DND-41 (cell line): ENCODE measurements around the gene NHERF2.

Experiments used
- ATAC-seq: fragments of 200-7000 bp; cut with Tn5 transposase; 3 replicates; pipeline ENCODE4 v1.9.1; 2021; ENCODE audit warnings: low read depth; ENCODE audit not compliant: insufficient read depth
- DNase-seq: peaks from one replicate; pipeline ENCODE4 v3.0.0-alpha.2; 2020
- H2AFZ ChIP-seq: 2 replicates; pipeline ENCODE4 v1.6.0; 2012; ENCODE audit warnings: low read depth, low read length
- H3K27ac ChIP-seq: 2 replicates; pipeline ENCODE4 v1.5.1; 2012; ENCODE audit warnings: low read length, inconsistent platforms
- H3K27me3 ChIP-seq: fragments of 200-600 bp; sonication (generic); 2 replicates; pipeline ENCODE4 v1.6.0; 2012; ENCODE audit warnings: low read length, mild to moderate bottlenecking, inconsistent platforms; ENCODE audit not compliant: insufficient read depth, poor library complexity
- H3K36me3 ChIP-seq: 2 replicates; pipeline ENCODE4 v1.5.1; 2012; ENCODE audit warnings: low read length, inconsistent platforms; ENCODE audit not compliant: insufficient read depth
- H3K4me1 ChIP-seq: 2 replicates; pipeline ENCODE4 v1.5.1; 2012; ENCODE audit warnings: mild to moderate bottlenecking, low read length; ENCODE audit not compliant: insufficient read depth
- H3K4me2 ChIP-seq: 2 replicates; pipeline ENCODE4 v1.6.0; 2012; ENCODE audit warnings: mild to moderate bottlenecking, moderate library complexity, low read length, inconsistent platforms; ENCODE audit not compliant: insufficient read depth
- H3K4me3 ChIP-seq, 2 experiments: fragments of 200-600 bp in 1 of 2; shearing (Covaris generic) in 1 of 2; 2 replicates each; pipeline ENCODE4 v1.5.1; 2012 to 2016; ENCODE audit warnings: inconsistent platforms in 2 of 2, low read length in 2 of 2, mild to moderate bottlenecking in 2 of 2, low read depth in 1 of 2, moderate library complexity in 1 of 2
- H3K79me2 ChIP-seq: 2 replicates; pipeline ENCODE4 v1.6.0; 2012; ENCODE audit warnings: low read length, inconsistent platforms; ENCODE audit not compliant: insufficient read depth
- H3K9ac ChIP-seq: 2 replicates; pipeline ENCODE4 v1.6.0; 2012; ENCODE audit warnings: low read depth, mild to moderate bottlenecking, inconsistent platforms, low read length, moderate library complexity
- H3K9me3 ChIP-seq: 2 replicates; pipeline ENCODE4 v1.5.1; 2012; ENCODE audit warnings: low read length, moderate library complexity, mild to moderate bottlenecking, inconsistent platforms; ENCODE audit not compliant: insufficient read depth, severe bottlenecking
- H4K20me1 ChIP-seq: 2 replicates; pipeline ENCODE4 v1.6.0; 2012; ENCODE audit warnings: low read length; ENCODE audit not compliant: insufficient read depth
- EZH2 ChIP-seq: IDR thresholded peaks from 3 replicates; pipeline ENCODE4 v1.6.1; 2012; ENCODE audit warnings: borderline replicate concordance, low read depth, mild to moderate bottlenecking, moderate library complexity, low read length, inconsistent platforms; ENCODE audit not compliant: severe bottlenecking
- TF ChIP-seq, protein P1 (sequence below): IDR thresholded peaks from 2 replicates; pipeline ENCODE4 v1.5.1; 2012; ENCODE audit warnings: borderline replicate concordance, low read length, moderate library complexity, mild to moderate bottlenecking; ENCODE audit not compliant: poor library complexity, severe bottlenecking; ENCODE audit errors: extremely low read depth

Gene NHERF2

GRCh38 chr16:2037647-2038381, 11.1 kb downstream of the NHERF2 start:
- H3K4me1 ChIP-seq: no peaks in the 10 kb centered on the region
- ATAC-seq: no peak
- H4K20me1 ChIP-seq: no peaks in the 10 kb centered on the region
- H3K79me2 ChIP-seq: no peaks in the 10 kb centered on the region
- no peak overlapping the region for H3K4me3 ChIP-seq
- no peaks in the 10 kb centered on the region for H3K9me3 ChIP-seq
- TF ChIP-seq EZH2: no peak
- TF ChIP-seq, protein P1, sequence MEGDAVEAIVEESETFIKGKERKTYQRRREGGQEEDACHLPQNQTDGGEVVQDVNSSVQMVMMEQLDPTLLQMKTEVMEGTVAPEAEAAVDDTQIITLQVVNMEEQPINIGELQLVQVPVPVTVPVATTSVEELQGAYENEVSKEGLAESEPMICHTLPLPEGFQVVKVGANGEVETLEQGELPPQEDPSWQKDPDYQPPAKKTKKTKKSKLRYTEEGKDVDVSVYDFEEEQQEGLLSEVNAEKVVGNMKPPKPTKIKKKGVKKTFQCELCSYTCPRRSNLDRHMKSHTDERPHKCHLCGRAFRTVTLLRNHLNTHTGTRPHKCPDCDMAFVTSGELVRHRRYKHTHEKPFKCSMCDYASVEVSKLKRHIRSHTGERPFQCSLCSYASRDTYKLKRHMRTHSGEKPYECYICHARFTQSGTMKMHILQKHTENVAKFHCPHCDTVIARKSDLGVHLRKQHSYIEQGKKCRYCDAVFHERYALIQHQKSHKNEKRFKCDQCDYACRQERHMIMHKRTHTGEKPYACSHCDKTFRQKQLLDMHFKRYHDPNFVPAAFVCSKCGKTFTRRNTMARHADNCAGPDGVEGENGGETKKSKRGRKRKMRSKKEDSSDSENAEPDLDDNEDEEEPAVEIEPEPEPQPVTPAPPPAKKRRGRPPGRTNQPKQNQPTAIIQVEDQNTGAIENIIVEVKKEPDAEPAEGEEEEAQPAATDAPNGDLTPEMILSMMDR: no peak
- H3K4me2 ChIP-seq: no peak overlapping the region
- H3K9ac ChIP-seq: no peak overlapping the region
- no peak for DNase-seq
- H2AFZ ChIP-seq: no peak overlapping the region
- H3K27me3 ChIP-seq: no peaks in the 10 kb centered on the region
- H3K36me3 ChIP-seq: no peaks in the 10 kb centered on the region
- H3K27ac ChIP-seq: no peak overlapping the region

GRCh38 chr16:2038382-2039231, 11.9 kb downstream of the NHERF2 start:
- H4K20me1 ChIP-seq: 0 out of 2 replicates have a peak, but pooled peaks cover 2% of the 10 kb centered on the region
- no peaks in the 10 kb centered on the region for H3K27me3 ChIP-seq
- no peak for ATAC-seq
- no peak overlapping the region for H3K4me3 ChIP-seq
- TF ChIP-seq, protein P1: no peak
- no peak for TF ChIP-seq EZH2
- no peaks in the 10 kb centered on the region for H3K79me2 ChIP-seq
- DNase-seq: no peak
- H3K4me2 ChIP-seq: no peak overlapping the region
- no peak overlapping the region for H3K27ac ChIP-seq
- peaks cover 7% of the 10 kb centered on the region for H3K36me3 ChIP-seq
- no peak overlapping the region for H3K9ac ChIP-seq
- no peak overlapping the region for H2AFZ ChIP-seq
- no peaks in the 10 kb centered on the region for H3K4me1 ChIP-seq
- no peaks in the 10 kb centered on the region for H3K9me3 ChIP-seq

DNA sequence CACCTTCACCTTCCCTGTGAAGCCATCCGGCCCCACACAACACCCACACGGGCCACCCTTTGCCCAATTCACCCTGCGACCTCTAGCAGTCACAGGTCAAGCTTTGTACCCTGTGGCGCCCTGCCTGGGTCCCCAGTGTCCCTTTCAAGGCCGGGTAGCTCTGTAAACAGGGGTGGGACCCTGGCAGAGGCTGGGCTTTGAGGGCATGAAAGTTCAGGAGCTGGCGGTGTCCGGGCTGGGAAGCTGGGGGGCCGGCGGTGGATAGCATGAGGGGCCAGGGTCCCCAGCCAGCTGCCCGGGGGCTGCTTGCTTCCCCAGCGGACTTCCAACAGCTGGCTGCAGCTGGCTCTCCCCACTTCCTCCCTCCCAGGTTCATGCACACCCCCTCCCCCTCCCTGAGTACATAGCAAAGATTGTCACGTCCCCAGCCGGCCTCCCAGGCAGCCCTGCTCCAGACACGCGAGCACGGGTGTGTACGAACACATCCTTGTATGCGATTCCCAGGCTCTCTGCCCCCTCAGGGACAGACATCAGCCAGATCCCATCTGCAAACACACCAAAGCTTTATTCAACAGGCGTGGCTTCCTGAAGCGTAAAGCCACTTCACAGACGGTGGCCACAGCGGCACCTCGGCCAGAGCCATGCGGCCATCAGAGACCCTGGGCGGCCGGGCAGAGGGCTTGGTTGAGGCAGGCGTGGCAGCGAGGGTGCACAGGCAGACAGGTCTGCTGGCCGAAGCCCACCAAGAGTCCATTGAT, 12.8 kb downstream of the NHERF2 start:
- Histone ChIP-seq H3K4me3 (no peak overlapping the region), H3K27me3 (no peaks in the 10 kb centered on the region), H4K20me1 (0 out of 2 replicates have a peak, but pooled peaks cover 2% of the 10 kb centered on the region), H2AFZ (no peak overlapping the region), H3K9me3 (no peaks in the 10 kb centered on the region), H3K27ac (no peak overlapping the region), H3K79me2 (no peaks in the 10 kb centered on the region), H3K9ac (no peak overlapping the region), H3K4me1 (no peaks in the 10 kb centered on the region), H3K4me2 (no peak overlapping the region), H3K36me3 (peaks cover 14% of the 10 kb centered on the region)
- TF ChIP-seq, protein P1: no peak
- TF ChIP-seq EZH2: no peak
- ATAC-seq (no peak), DNase-seq (no peak)
